Stimulated activated naive B cell treated with anti-CD40 and anti-IgM and Interleukin-4, amounts not matched to agents 10 μg/mL and 1 μg/mL and 100 μg/mL, for 72 hours (primary cell): Measurements from ENCODE around the gene TMEM31.

Experiments used
- ATAC-seq, 2 donors: fragments of 150-1000 bp; cut with Tn5 transposase; replicated peaks; 2 replicates each; pipeline ENCODE4 v1.10.0; 2021; ENCODE audit warnings: moderate library complexity in 1 of 2
- DNase-seq: peaks from one replicate; pipeline ENCODE4 v3.0.0; 2021
- H3K27ac Mint-ChIP-seq: one replicate; pipeline ENCODE4 v1.8.0; 2022; ENCODE audit warnings: mild to moderate bottlenecking, mixed read lengths
- H3K27me3 Mint-ChIP-seq, 2 donors: one replicate each; pipeline ENCODE4 v1.8.0; 2022; ENCODE audit warnings: mixed read lengths in 2 of 2
- H3K36me3 Mint-ChIP-seq, 2 donors: one replicate each; pipeline ENCODE4 v1.8.0; 2022; ENCODE audit warnings: mixed read lengths in 2 of 2, mild to moderate bottlenecking in 1 of 2
- H3K4me1 Mint-ChIP-seq, 2 donors: one replicate each; pipeline ENCODE4 v1.8.0; 2022; ENCODE audit warnings: mixed read lengths in 2 of 2, mild to moderate bottlenecking in 1 of 2
- H3K4me3 Mint-ChIP-seq, 2 donors: one replicate each; pipeline ENCODE4 v1.8.0; 2022; ENCODE audit warnings: mild to moderate bottlenecking in 2 of 2, mixed read lengths in 2 of 2, moderate library complexity in 1 of 2
- H3K9me3 Mint-ChIP-seq, 2 donors: one replicate each; pipeline ENCODE4 v1.8.0; 2022; ENCODE audit warnings: mixed read lengths in 2 of 2, mild to moderate bottlenecking in 1 of 2

Gene TMEM31, protein sequence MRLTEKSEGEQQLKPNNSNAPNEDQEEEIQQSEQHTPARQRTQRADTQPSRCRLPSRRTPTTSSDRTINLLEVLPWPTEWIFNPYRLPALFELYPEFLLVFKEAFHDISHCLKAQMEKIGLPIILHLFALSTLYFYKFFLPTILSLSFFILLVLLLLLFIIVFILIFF

DNA sequence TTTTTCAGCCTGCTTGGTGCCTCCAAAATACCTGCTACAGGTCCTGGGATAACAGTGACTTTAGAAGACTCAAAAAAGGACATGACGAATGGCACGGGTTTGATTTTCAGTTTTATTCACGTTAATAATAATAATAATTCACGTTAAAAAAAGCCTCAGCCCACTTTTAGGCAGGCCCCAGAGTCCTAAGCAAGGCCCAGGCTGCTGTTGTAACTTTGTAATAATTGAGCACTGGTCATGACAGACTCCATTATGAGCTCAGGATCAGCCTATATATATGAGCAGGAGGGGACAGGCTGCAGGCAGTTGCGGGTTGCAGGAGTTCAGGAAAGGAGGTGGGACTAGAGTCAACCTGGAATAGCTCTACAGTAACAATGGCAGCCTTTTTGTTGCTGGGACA lies at the start of gene TMEM31:
Gene TMEM31, plus strand, starts transcription at position 301 of the 400 bp plus-strand sequence. CDS start 1,350 bp downstream, outside the sequence.
- peaks cover 0 to 5% of the 10 kb centered on the region in 2 donors for H3K4me1 Mint-ChIP-seq
- H3K36me3 Mint-ChIP-seq, result no peaks in the 10 kb centered on the region
- no peak within 1 kb of the TSS for H3K4me3 Mint-ChIP-seq
- ATAC-seq, result no peak
- peaks cover 0 to 4% of the 10 kb centered on the region in 2 donors for H3K27me3 Mint-ChIP-seq
- H3K27ac Mint-ChIP-seq, result no peak within 1 kb of the TSS
- no peak for DNase-seq
- H3K9me3 Mint-ChIP-seq, result no peaks in the 10 kb centered on the region

DNA sequence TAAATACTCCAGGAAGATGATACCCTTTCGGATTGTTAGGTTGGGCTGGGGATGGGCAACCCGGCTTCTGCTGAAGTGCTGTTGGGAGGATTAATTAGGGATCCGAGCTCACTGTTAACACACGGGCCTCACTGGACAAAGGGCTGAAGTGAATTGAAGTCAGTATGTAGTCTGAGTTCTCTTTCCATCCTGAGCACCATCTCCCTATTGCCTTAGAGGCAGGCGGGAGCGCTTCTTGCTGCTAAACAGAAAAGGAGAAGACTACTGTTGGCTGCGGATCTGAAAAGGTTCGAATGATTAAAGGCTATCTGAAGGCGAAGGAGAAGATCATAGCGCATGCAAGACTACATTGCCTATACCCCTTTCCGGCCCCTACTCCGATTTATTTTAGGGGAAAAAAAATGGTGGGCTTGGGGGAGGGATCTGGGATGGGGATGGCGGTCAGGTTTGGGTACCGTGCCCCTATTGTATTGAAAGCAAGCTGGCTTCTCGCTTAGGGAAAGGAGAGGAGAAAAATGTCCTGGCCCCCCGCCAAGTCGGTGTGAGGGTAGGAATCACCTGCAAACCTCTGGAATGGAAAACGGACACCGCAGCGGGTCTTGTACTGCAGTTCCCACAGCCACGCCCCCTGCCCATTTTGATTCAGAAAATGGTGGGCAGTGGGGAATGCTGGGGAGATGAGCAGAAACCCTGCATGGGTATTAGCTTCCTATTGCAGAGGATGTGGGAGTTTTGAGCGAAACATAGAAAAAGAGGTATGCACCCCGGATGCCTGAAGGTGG lies 46.5 kb upstream of the TMEM31 start:
- peaks cover 0 to 7% of the 10 kb centered on the region in 2 donors for H3K4me1 Mint-ChIP-seq
- ATAC-seq, result no peak
- peaks cover 2 to 7% of the 10 kb centered on the region in 2 donors for H3K9me3 Mint-ChIP-seq
- H3K36me3 Mint-ChIP-seq, result no peaks in the 10 kb centered on the region
- no peak overlapping the region for H3K27ac Mint-ChIP-seq
- DNase-seq, result no peak
- no peak overlapping the region for H3K4me3 Mint-ChIP-seq
- H3K27me3 Mint-ChIP-seq, result peaks cover 18 to 19% of the 10 kb centered on the region in 2 donors

DNA sequence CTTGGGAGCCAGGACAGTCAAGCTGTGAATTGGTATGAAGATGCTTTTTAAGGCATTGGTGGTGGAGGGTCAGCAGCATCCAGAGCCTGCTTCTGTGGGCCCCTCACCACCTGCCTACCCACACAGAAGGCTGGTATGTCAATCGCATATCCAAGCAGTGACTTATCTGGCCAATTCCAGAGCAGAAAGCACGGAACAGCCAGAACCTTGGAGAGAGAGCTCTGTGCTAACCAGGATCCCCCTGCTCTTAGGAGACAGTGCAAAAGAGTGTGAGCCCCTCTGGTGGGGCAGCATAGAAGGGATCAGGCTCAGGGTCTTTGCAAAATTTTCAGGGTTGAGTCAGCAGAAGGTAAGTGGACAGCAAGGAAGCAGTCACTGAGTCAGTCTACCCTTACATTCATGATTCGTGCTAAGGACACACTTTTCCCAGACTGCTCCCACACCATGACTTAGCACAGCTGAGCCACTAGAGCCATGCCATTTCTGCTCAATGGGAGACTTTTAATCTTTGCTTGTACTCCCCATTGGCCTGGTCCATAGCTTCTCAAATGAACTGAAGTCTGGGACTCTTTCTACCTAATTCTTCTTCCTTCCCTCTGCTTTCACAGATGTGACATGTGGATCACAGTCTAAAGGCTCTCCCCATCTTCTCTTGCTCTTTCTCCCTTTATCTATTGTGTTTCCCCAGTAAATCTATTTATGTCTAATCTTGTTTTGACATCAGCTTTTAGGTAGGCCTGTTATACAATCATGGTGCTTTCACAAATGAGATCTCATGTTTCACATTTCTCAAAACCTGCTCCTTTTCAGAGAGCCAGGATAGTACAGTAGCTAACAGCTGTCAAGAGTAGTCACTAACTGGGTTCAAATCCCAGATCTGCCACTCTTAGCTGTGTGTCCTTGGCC lies 44.3 kb upstream of the TMEM31 start:
- Mint-ChIP-seq H3K4me1 (peaks cover 0 to 7% of the 10 kb centered on the region in 2 donors), H3K27ac (no peak overlapping the region), H3K9me3 (no peaks in the 10 kb centered on the region), H3K36me3 (no peaks in the 10 kb centered on the region), H3K4me3 (no peak overlapping the region), H3K27me3 (peaks cover 8 to 14% of the 10 kb centered on the region in 2 donors)
- ATAC-seq (no peak), DNase-seq (no peak)

DNA sequence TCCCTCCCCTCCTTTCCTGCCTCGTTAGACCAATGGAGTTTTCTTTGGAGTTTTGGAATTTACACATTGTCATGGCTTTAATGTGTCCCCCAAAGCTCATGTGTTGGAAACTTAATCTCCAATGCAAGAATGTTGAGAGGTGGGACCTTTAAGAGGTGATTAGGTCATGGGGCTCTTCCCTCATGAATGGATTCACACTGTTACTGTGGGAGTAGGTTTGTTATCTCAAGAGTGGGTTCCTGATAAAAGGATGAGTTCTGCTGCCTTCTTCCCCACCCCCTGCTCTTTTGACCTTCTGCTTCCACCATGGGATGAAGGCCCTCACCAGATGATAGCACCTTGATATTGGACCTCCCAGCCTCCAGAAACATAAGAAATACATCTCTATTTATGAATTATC lies 41.0 kb upstream of the TMEM31 start:
- Mint-ChIP-seq H3K36me3 (peaks cover 0 to 3% of the 10 kb centered on the region in 2 donors), H3K9me3 (no peaks in the 10 kb centered on the region), H3K27me3 (peaks cover 0 to 3% of the 10 kb centered on the region in 2 donors), H3K27ac (no peak overlapping the region), H3K4me1 (no peaks in the 10 kb centered on the region), H3K4me3 (no peak overlapping the region)
- no peak for DNase-seq
- ATAC-seq, result no peak

DNA sequence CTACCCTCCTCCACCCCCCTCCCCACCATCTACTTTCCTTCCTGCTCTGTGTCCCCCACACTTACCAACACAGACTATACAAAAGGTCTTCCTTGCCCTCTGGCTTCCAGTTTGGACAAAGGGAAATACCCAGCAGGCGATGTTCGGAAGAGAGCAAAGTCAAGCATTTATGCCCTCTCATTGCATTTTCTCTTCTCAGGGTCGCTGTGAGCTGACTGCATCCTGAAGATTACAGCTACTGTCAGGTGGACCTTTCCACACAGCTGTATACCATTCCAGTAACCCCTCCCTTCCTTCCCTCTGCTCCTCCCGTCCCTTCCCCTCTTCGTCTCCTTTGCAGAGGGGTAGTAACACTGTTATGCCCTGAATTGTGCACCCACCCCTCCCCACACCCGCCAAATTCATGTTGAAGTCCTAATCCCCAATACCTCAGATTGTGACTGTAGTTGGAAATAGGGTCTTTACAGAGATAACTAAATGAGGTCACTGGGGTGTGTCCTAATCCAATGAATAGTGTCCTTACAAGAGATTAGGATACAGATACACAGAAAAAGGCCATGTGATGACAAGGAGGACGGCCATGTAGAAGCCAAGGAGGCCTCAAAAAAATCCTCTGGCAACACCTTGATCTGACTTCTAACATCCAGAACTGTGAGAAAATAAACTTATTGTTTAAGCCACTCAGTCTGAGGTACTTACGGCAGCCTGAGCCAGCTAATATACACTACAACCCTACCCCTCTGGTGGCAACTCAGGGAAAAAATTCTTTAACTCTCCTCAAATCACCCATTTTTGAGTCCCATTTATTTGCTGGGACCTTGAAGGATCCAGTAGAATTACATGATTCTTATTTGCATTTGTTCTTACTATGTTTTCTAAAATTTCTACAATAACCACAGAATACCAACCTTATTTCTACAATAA lies 35.9 kb upstream of the TMEM31 start:
- no peak overlapping the region for H3K4me3 Mint-ChIP-seq
- H3K9me3 Mint-ChIP-seq, result no peaks in the 10 kb centered on the region
- ATAC-seq (no peak), DNase-seq (no peak)
- H3K36me3 Mint-ChIP-seq, result peaks cover 14 to 18% of the 10 kb centered on the region in 2 donors
- no peaks in the 10 kb centered on the region for H3K27me3 Mint-ChIP-seq
- no peak overlapping the region for H3K27ac Mint-ChIP-seq
- H3K4me1 Mint-ChIP-seq, result peaks cover 0 to 9% of the 10 kb centered on the region in 2 donors

DNA sequence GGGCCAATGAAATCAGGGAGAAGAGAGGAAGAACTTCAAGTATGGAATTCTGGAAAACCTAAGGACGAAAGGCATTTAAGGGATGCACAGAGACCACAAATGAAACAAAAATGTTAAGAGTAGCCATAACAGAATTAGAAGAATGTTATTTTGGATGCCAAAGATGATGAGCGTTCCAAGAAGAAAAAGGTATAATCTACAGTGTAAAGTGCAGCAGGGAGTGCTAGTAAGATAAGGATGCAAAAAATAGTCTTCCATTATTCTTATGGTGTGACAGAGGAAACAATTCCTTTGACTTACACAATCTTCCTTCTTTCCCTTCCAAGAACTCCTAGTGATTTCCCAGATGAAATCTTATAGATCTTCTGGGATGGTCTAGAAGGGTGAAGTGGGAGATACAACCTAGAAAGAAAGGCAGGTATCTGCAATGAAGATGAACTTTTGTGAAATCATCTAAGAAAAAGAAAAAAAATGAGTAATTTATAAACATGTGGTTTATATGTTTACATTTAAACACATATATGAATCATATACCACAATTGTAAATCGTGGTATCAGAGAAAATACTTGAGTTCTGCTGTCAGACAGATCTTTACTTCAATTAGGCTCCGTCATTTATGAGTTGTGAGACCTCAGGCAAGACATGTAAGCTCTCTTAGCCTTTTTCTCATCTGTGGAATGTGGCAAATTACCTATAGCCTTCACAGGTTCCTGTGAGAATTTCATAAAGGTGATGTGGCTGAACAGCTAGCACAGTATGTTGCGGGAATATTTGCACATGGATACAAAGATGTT lies 32.3 kb upstream of the TMEM31 start:
- Mint-ChIP-seq H3K4me3 (no peak overlapping the region), H3K36me3 (peaks cover 14 to 18% of the 10 kb centered on the region in 2 donors), H3K27ac (no peak overlapping the region), H3K9me3 (no peaks in the 10 kb centered on the region), H3K4me1 (peaks cover 0 to 9% of the 10 kb centered on the region in 2 donors), H3K27me3 (no peaks in the 10 kb centered on the region)
- DNase-seq (no peak), ATAC-seq (no peak)

DNA sequence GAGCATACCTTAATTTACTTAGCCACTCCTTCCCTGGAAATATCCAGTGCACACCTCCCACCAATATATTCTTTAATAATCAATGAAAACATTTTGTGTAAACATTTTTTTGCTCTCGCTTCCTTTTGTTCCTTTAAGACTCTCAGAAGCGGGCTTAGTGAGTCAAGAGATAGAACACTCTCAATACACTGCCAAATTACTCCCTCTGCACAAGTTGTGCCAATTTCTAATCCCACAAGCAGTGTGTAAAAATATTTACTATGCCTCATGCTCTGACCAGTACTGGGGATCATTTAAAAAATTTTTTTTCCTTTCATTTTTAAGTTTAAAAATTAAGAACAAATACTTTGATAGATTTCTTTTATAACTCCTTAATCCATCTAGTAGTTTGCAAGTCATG lies 29.3 kb upstream of the TMEM31 start:
- Mint-ChIP-seq H3K4me1 (peaks cover 0 to 9% of the 10 kb centered on the region in 2 donors), H3K36me3 (peaks cover 16 to 20% of the 10 kb centered on the region in 2 donors), H3K27ac (no peak overlapping the region), H3K9me3 (no peaks in the 10 kb centered on the region), H3K4me3 (no peak overlapping the region), H3K27me3 (peaks cover 0 to 4% of the 10 kb centered on the region in 2 donors)
- ATAC-seq (no peak), DNase-seq (no peak)

DNA sequence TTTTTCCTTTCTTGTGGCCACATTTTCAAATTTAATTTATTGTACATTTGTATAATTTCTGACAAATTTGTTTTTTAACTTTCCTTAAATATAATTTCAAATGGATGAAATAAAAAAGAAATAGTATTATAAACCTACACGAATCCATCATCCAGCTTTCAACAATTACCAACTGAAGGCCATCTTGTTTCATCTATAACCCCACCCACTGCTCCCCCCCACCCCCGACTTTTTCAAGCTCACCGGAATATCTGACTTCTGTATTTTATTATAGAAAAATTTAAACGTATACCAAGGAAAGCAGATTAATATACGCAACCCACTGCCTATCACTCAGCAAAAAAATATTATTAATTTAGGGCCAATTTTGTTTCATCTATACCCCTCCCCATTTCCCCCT lies 25.3 kb upstream of the TMEM31 start:
- no peaks in the 10 kb centered on the region for H3K9me3 Mint-ChIP-seq
- ATAC-seq, result no peak
- peaks cover 4 to 5% of the 10 kb centered on the region in 2 donors for H3K36me3 Mint-ChIP-seq
- H3K27ac Mint-ChIP-seq, result peak overlapping the region; percentile 77
- no peaks in the 10 kb centered on the region for H3K4me1 Mint-ChIP-seq
- peak overlapping the region; percentile 75 to 76 for H3K4me3 Mint-ChIP-seq
- no peak for DNase-seq
- H3K27me3 Mint-ChIP-seq, result peaks cover 0 to 4% of the 10 kb centered on the region in 2 donors

DNA sequence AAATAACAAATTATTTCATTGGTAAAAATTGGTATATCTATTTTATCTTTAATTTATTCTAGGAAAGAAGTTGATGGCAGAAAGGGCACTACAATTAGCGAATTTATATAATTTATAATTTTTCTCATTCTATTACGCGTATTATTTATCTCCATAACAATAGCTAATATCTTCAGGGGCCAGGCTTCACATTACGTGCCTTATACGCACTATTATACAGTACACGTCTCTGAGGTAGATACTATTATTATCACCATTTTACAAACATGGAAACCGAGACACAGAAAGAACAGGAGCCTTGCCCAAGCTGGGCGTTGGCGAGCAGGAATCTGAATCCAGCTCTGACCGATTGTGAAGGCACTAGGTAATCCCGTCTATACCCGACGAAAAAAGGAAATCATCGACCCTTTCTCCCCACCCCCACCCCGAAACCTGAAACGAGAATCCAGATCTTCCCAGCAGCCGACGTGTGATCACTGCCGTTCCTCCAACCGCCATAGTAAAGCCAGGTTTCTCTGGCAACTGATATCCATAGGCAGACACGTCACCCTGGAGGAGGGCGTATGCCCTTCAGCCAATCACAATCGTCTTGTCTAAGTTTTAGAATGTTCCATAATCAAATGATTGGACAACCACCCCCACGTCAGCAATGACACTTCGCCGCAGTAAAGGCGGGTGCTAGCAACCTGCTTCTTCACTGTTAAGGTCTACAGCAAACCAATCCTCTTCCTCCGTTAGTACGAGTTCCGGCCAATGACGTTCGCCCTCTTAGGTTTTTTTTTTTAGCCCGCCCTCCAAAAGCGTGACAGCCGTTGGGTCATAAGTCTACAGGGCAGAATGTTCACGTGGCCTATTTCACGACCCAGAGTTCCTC lies 24.3 kb upstream of the TMEM31 start, which contains the start of gene MORF4L2:
Gene MORF4L2, minus strand, starts transcription at position 501 of the 874 bp plus-strand sequence. CDS start 9,672 bp downstream, outside the sequence.
- ATAC-seq, result peak; percentile 90
- Mint-ChIP-seq H3K27ac (peak within 1 kb of the TSS; percentile 77), H3K4me3 (peak within 1 kb of the TSS; percentile 75 to 76), H3K9me3 (no peaks in the 10 kb centered on the region), H3K36me3 (peaks cover 4 to 5% of the 10 kb centered on the region in 2 donors), H3K27me3 (peaks cover 0 to 4% of the 10 kb centered on the region in 2 donors), H3K4me1 (no peaks in the 10 kb centered on the region)
- DNase-seq, result peak; percentile 86

DNA sequence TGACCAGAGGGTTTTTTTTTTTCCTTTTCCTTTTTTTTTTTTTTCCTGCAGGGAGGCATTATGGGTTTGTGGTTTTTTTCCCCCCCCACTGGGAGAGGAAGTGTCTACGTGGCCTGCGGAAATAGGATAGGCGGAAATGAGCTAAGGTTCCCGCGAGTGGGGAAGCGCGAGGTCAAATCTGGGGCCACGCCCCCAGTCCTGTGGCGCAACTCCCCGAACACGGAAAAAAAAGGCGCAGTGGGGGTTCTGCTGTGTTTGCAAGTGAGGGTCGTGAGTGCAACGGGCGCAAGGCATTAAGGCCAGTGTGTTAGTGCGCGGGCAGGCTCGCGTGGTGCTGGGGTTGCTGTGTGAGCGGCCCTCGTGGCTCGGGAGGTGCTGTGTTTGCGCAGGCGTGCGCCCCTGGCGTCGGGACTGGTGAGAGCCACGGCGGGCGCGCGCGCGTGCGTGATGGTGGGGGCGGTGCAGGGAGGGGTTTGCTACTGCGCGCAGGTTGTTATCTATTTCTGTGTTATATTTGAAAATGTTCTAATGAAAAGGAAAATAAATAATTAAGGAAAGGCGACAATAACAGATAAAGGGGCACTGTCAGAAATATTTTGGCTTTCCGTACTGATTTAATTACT lies 23.5 kb upstream of the TMEM31 start:
- Mint-ChIP-seq H3K27me3 (peaks cover 0 to 4% of the 10 kb centered on the region in 2 donors), H3K4me1 (no peaks in the 10 kb centered on the region), H3K4me3 (no peak overlapping the region), H3K9me3 (no peaks in the 10 kb centered on the region), H3K36me3 (peaks cover 4 to 5% of the 10 kb centered on the region in 2 donors), H3K27ac (no peak overlapping the region)
- DNase-seq, result peak; percentile 78
- ATAC-seq, result peak; percentile 67 to 75

DNA sequence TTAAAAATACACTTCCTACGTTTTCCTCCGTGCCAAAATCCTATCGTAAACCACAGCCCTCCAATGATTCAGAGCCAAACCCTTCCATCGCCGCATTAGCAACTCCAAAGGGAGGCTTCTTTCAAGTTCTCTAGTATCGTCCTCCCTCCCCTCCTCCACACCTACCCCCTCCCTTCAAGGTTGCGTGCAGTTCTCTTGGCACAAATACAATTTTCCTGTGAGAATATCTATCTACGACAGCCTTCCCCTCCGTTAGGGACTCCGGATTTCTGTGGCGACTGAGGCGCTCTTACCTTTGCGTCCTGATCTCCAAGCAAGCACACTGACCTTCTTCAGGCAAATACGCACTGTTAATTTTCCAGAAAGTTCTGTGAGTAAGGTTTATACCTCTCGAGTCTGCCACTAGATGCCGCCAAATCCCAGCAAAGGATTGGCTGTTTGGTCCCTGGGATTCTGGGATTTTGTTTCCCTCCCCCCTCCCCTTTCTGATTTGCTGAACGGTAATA lies 23.0 kb upstream of the TMEM31 start:
- H3K36me3 Mint-ChIP-seq, result peaks cover 4 to 5% of the 10 kb centered on the region in 2 donors
- peaks cover 0 to 6% of the 10 kb centered on the region in 2 donors for H3K27me3 Mint-ChIP-seq
- ATAC-seq, result peak; percentile 5 to 14
- H3K9me3 Mint-ChIP-seq, result no peaks in the 10 kb centered on the region
- no peak overlapping the region for H3K27ac Mint-ChIP-seq
- DNase-seq, result peak; percentile 33
- H3K4me1 Mint-ChIP-seq, result no peaks in the 10 kb centered on the region
- H3K4me3 Mint-ChIP-seq, result no peak overlapping the region
